Endodermal cell (in vitro differentiated cells): Measurements from ENCODE around the gene PLEKHO2. TPM values are rescaled to one million over a fixed set of nuclear protein-coding genes. Genes with fewer than 3 reads are reported as not detected.

Experiments
- DNase-seq: peaks from one replicate; pipeline ENCODE4 v3.0.0-alpha.2; 2017
- H3K27ac ChIP-seq: 2 replicates; pipeline ENCODE4 v1.5.1; 2013; ENCODE audit warnings: mild to moderate bottlenecking, low read depth, low read length, moderate library complexity
- H3K27me3 ChIP-seq: 2 replicates; pipeline ENCODE4 v1.6.1; 2013; ENCODE audit warnings: mild to moderate bottlenecking, low read length, moderate library complexity; ENCODE audit not compliant: insufficient read depth, control insufficient read depth, poor library complexity, severe bottlenecking
- H3K36me3 ChIP-seq: 2 replicates; pipeline ENCODE4 v1.7.0; 2013; ENCODE audit warnings: mild to moderate bottlenecking, low read length, moderate library complexity; ENCODE audit not compliant: control insufficient read depth, insufficient read depth
- H3K4me1 ChIP-seq: one replicate; pipeline ENCODE4 v1.7.0; 2013; ENCODE audit warnings: low read length; ENCODE audit not compliant: control insufficient read depth, insufficient read depth
- H3K4me3 ChIP-seq: 2 replicates; pipeline ENCODE4 v1.5.1; 2013; ENCODE audit warnings: mild to moderate bottlenecking, low read length, moderate library complexity
- H3K9ac ChIP-seq: 2 replicates; pipeline ENCODE4 v1.6.1; 2013; ENCODE audit warnings: mild to moderate bottlenecking, low read length, moderate library complexity; ENCODE audit not compliant: poor library complexity, severe bottlenecking; ENCODE audit errors: extremely low read depth
- H3K9me3 ChIP-seq: 2 replicates; pipeline ENCODE4 v1.6.1; 2013; ENCODE audit warnings: mild to moderate bottlenecking, low read length, moderate library complexity; ENCODE audit not compliant: control insufficient read depth
- H3K27ac Mint-ChIP-seq: 2 replicates; pipeline ENCODE4 v1.8.0; 2020; ENCODE audit warnings: mixed read lengths
- H3K27me3 Mint-ChIP-seq: 2 replicates; pipeline ENCODE4 v1.8.0; 2021; ENCODE audit warnings: mild to moderate bottlenecking, mixed read lengths; ENCODE audit not compliant: insufficient read depth
- H3K36me3 Mint-ChIP-seq: 2 replicates; pipeline ENCODE4 v1.8.0; 2020; ENCODE audit warnings: low read depth, mixed read lengths
- H3K4me1 Mint-ChIP-seq: 2 replicates; pipeline ENCODE4 v1.8.0; 2020; ENCODE audit warnings: mixed read lengths
- H3K4me3 Mint-ChIP-seq: 2 replicates; pipeline ENCODE4 v1.8.0; 2020; ENCODE audit warnings: mild to moderate bottlenecking, moderate library complexity, mixed read lengths
- H3K9me3 Mint-ChIP-seq: 2 replicates; pipeline ENCODE4 v1.8.0; 2020; ENCODE audit warnings: mild to moderate bottlenecking, mixed read lengths
- WGBS, 2 experiments: methylation state at CpG; one replicate each; pipeline versions ENCODE4 v1.1.5 to v1.1.7; 2013; ENCODE audit warnings: missing lambda C conversion rate in 2 of 2, mixed read lengths in 1 of 2; ENCODE audit not compliant: insufficient coverage in 1 of 2, insufficient read length in 1 of 2; 5-methylcytosine and 5-hydroxymethylcytosine counted together
- total RNA-seq, 2 donors: library from RNA; stranded (reverse); fragmentation: NEBNext Ultra II Directional in 1 of 2; extraction: Animal tissue kit (Norgen Biotek cat#: 25700) in 1 of 2; gene quantifications; 2 replicates in 1 of 2; 3 replicates in 1 of 2; pipeline ENCODE4 v1.2.1, GENCODE V29; 2021
- TF ChIP-seq, protein P1 (sequence below): fragments of 200-600 bp; sonication (generic); conservative IDR thresholded peaks from 2 replicates; pipeline ENCODE4 v1.5.0; 2021; ENCODE audit warnings: antibody characterized with exemption, mild to moderate bottlenecking

PLEKHO2 gene
- total RNA-seq, 2 donors from 2014 or later = 10.2 to 12.9 TPM

DNA sequence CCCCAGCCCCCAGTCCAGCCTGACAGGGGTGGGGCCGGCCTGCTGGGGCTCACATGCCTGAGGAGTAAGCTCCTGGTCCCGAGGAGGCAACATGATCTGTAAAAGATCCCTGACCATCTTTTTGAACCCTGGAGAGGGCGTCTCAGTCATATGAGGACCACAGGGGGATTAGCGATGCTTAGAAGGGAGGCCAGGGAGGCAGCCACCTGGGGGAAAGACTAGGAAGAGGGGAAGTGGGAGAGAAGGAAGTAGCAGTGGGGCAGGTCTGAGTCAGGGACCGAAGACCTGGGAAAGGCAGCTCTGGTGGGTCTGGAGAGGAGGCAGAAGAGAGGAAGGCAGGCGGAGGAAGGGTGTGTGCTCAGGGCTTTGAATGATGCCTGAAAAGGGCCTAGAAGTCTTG is 35.2 kb upstream of the PLEKHO2 start:
- Histone ChIP-seq H3K27me3 (no peaks in the 10 kb centered on the region), H3K36me3 (no peaks in the 10 kb centered on the region), H3K27ac (no peak overlapping the region), H3K9me3 (no peaks in the 10 kb centered on the region), H3K9ac (no peak overlapping the region), H3K4me1 (peaks cover 15% of the 10 kb centered on the region), H3K4me3 (no peak overlapping the region)
- peaks cover 42% of the 10 kb centered on the region for H3K4me1 Mint-ChIP-seq
- TF ChIP-seq, protein P1, sequence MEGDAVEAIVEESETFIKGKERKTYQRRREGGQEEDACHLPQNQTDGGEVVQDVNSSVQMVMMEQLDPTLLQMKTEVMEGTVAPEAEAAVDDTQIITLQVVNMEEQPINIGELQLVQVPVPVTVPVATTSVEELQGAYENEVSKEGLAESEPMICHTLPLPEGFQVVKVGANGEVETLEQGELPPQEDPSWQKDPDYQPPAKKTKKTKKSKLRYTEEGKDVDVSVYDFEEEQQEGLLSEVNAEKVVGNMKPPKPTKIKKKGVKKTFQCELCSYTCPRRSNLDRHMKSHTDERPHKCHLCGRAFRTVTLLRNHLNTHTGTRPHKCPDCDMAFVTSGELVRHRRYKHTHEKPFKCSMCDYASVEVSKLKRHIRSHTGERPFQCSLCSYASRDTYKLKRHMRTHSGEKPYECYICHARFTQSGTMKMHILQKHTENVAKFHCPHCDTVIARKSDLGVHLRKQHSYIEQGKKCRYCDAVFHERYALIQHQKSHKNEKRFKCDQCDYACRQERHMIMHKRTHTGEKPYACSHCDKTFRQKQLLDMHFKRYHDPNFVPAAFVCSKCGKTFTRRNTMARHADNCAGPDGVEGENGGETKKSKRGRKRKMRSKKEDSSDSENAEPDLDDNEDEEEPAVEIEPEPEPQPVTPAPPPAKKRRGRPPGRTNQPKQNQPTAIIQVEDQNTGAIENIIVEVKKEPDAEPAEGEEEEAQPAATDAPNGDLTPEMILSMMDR = no peak
- H3K27ac Mint-ChIP-seq = peak overlapping the region; percentile 79
- no peak overlapping the region for H3K4me3 Mint-ChIP-seq
- WGBS, 2 experiments = 58 to 71% methylated on average over 6 of the region's 6 CpGs
- H3K36me3 Mint-ChIP-seq = no peaks in the 10 kb centered on the region
- no peaks in the 10 kb centered on the region for H3K27me3 Mint-ChIP-seq
- peaks cover 3% of the 10 kb centered on the region for H3K9me3 Mint-ChIP-seq
- DNase-seq = peak; percentile 69

DNA sequence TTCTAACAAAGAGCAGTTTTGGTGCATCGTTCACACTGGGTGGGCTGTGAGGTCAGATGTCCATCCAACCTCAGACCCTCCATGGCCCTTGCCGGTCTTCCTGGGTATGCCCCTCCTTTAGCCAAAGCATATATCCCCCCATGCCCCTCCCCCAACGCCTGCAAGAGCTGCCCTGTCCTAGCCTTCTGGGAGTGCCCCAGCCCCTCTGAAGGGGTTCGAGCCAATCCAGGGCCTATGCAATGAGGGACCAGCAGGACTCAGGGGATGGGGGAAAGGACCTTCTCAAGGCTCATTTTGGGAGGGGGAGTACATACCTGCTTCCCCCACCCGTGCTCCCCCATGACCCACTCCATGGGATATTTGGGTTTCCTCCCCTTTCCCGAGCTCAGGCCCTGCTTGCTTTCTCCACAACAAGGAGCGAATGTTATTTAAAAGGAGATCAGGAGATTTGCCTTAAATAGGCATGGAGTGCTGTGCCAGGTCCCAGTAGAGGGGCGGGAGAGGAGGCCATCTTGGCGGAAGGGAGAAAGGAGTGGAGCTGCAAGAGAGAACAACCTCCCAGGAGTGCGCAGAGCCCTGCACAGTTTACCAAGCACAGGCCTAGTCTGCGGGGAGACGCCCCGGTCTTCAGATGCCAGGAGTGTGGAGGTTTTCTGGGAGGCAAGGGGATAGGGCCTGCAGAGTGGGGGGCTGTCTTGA is 34.5 kb upstream of the PLEKHO2 start:
- H3K4me1 Mint-ChIP-seq = peaks cover 44% of the 10 kb centered on the region
- H3K4me1 ChIP-seq = peaks cover 15% of the 10 kb centered on the region
- no peak overlapping the region for H3K4me3 ChIP-seq
- no peaks in the 10 kb centered on the region for H3K36me3 ChIP-seq
- H3K9me3 ChIP-seq = no peaks in the 10 kb centered on the region
- H3K27ac ChIP-seq = peak overlapping the region; percentile 41
- peak; percentile 80 for DNase-seq
- TF ChIP-seq, protein P1 = no peak
- H3K36me3 Mint-ChIP-seq = no peaks in the 10 kb centered on the region
- no peaks in the 10 kb centered on the region for H3K27me3 ChIP-seq
- 59 to 63% methylated on average over 7 to 13 of the region's 13 CpGs for WGBS, 2 experiments
- H3K4me3 Mint-ChIP-seq = peak overlapping the region; percentile 35
- H3K27ac Mint-ChIP-seq = peak overlapping the region; percentile 91
- H3K27me3 Mint-ChIP-seq = no peaks in the 10 kb centered on the region
- no peaks in the 10 kb centered on the region for H3K9me3 Mint-ChIP-seq
- H3K9ac ChIP-seq = no peak overlapping the region

DNA sequence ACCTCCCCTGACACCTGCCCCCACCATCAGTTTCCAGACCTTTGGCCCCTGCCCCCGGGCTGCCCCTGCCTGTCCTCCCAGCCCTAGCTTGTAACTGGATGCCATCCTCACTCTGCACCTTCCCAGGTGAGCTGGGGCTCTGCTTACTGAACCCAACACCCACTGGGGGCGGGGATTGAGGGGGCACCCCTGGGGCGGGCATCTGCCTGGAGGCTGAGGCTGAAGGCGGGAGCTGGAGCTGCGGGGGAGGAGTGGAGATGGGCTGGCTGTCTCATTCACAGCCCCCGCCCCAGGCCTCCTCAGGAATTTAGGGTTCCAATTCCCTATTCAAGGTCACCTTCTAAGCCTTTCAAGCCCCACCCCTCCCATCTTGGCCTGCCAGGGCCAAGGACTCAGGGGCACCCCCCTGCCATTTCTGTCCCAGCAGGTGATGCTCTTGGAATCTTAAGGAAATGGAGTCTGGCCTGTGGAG is 33.9 kb upstream of the PLEKHO2 start:
- Mint-ChIP-seq H3K27me3 (no peaks in the 10 kb centered on the region), H3K36me3 (no peaks in the 10 kb centered on the region), H3K27ac (peak overlapping the region; percentile 98), H3K9me3 (no peaks in the 10 kb centered on the region), H3K4me3 (peak overlapping the region; percentile 35), H3K4me1 (peaks cover 48% of the 10 kb centered on the region)
- Histone ChIP-seq H3K4me3 (no peak overlapping the region), H3K9ac (no peak overlapping the region), H3K9me3 (no peaks in the 10 kb centered on the region), H3K4me1 (peaks cover 15% of the 10 kb centered on the region), H3K27ac (peak overlapping the region; percentile 41), H3K36me3 (no peaks in the 10 kb centered on the region), H3K27me3 (no peaks in the 10 kb centered on the region)
- WGBS, 2 experiments = 65% methylated on average over 6 of the region's 6 CpGs; no CpG with 5 or more reads in 1 of the 2 experiments
- TF ChIP-seq, protein P1 = no peak
- peak; percentile 96 for DNase-seq
